ENCODE results near the gene DSCAML1.

Gene DSCAML1

GRCh38 chr11:117626576-117626975 lies 170.4 kb downstream of the DSCAML1 start:
- ChIA-PET CTCF (interaction anchor here (1.5 kb wide), 1 partner anchor 11 kb away, joined by 3 read pairs; no protein-coding TSS in a partner anchor), POLR2A (no interaction called here)
- DNase-seq (ENCODE audit: extremely low spot score) = no peak
- TF ChIP-seq NFRKB (IDR thresholded peaks at IDR 0.05) = no peak
- TF ChIP-seq TARDBP (IDR thresholded peaks at IDR 0.05) = no peak
- no peak for TF ChIP-seq ELF4 (IDR thresholded peaks at IDR 0.05)
- no peak for TF ChIP-seq SP1 (IDR thresholded peaks at IDR 0.05)
- TF ChIP-seq ZNF384 (IDR thresholded peaks at IDR 0.05) = no peak
- TF ChIP-seq LEF1 (IDR thresholded peaks at IDR 0.05; ENCODE audit: borderline replicate concordance) = no peak

- ChIA-PET POLR2A (no interaction called here), CTCF (interaction anchor here (0.7 to 1.1 kb wide), 2 partner anchors 65 to 199 kb away, joined by 3 read pairs; no protein-coding TSS in a partner anchor)
- DNase-seq (ENCODE audit: extremely low spot score) = no peak
- TF ChIP-seq ARNT (IDR thresholded peaks at IDR 0.05) (no peak), SUZ12 (IDR thresholded peaks at IDR 0.05) (no peak), BHLHE40 (IDR thresholded peaks at IDR 0.05; ENCODE audit: borderline replicate concordance) (no peak), FOXA1 (IDR thresholded peaks at IDR 0.05) (no peak), NFRKB (IDR thresholded peaks at IDR 0.05) (no peak), PKNOX1 (IDR thresholded peaks at IDR 0.05) (no peak), HDGF (IDR thresholded peaks at IDR 0.05; ENCODE audit: borderline replicate concordance) (no peak), L3MBTL2 (conservative IDR thresholded peaks at IDR 0.05) (no peak), LEF1 (IDR thresholded peaks at IDR 0.05; ENCODE audit: borderline replicate concordance) (no peak), ELF4 (IDR thresholded peaks at IDR 0.05) (no peak), TARDBP (IDR thresholded peaks at IDR 0.05) (no peak), FOXK2 (IDR thresholded peaks at IDR 0.05) (no peak), ZNF384 (IDR thresholded peaks at IDR 0.05) (no peak), SP1 (IDR thresholded peaks at IDR 0.05) (no peak), CTBP1 (IDR thresholded peaks at IDR 0.05; ENCODE audit: borderline replicate concordance) (no peak)
Observed at GRCh38 chr11:117625237-117625636, 171.8 kb downstream of the DSCAML1 start.

DNA sequence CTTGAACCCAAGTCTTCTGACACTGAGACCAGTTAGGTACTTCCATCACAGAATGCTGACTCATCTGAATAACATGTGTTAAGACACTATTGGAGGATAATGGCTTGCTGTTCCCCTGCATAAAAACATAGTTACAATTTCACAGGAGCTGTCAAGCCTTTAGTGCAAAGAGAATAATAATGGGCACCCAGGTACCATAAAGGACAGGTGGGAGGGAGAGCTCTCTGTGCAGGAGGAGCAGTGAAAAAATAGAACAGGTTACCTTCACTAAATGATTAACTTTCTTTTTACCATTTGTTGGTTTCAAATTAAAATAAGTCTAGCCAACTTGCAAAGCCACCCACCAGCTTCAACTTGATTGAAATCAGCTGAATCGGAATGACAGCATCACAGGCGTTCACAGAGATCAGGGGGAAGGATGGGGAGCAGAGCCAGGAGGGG lies 173.2 kb downstream of the DSCAML1 start:
- CTCF ChIA-PET = no interaction called here
- no peak for DNase-seq (ENCODE audit: extremely low spot score)
- POLR2A ChIA-PET = no interaction called here
- TF ChIP-seq ELF4 (IDR thresholded peaks at IDR 0.05) = no peak
- TF ChIP-seq PKNOX1 (IDR thresholded peaks at IDR 0.05) = no peak
- TF ChIP-seq LEF1 (IDR thresholded peaks at IDR 0.05; ENCODE audit: borderline replicate concordance) = no peak

DNA sequence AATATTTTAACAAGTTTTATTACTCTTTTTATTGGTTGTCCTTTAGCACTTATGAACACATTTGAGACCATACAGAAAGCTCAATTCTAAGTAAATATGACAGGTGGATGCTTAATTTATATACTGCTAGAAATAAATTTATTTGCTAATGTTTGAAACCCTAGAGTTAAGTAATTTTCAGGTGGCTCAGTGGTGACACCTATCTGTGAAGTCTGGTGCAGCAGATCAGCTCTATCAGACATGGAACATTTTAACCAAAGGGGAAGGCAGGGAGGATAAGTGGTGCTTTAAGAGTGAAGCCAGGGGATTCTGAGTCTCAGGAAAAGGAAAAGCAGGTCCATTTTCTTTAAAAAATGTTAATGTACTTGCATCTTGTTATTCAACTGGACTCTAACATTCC lies 175.8 kb downstream of the DSCAML1 start:
- CTCF ChIA-PET = no interaction called here
- POLR2A ChIA-PET = no interaction called here
- DNase-seq (ENCODE audit: extremely low spot score) = no peak
- TF ChIP-seq ELF4 (IDR thresholded peaks at IDR 0.05) (no peak), HDGF (IDR thresholded peaks at IDR 0.05; ENCODE audit: borderline replicate concordance) (no peak), SP1 (IDR thresholded peaks at IDR 0.05) (no peak), FOXM1 (IDR thresholded peaks at IDR 0.05; ENCODE audit: borderline replicate concordance) (no peak), FOXA1 (IDR thresholded peaks at IDR 0.05) (no peak), NFRKB (IDR thresholded peaks at IDR 0.05) (no peak), CTBP1 (IDR thresholded peaks at IDR 0.05; ENCODE audit: borderline replicate concordance) (no peak), FOXK2 (IDR thresholded peaks at IDR 0.05) (no peak)

DNA sequence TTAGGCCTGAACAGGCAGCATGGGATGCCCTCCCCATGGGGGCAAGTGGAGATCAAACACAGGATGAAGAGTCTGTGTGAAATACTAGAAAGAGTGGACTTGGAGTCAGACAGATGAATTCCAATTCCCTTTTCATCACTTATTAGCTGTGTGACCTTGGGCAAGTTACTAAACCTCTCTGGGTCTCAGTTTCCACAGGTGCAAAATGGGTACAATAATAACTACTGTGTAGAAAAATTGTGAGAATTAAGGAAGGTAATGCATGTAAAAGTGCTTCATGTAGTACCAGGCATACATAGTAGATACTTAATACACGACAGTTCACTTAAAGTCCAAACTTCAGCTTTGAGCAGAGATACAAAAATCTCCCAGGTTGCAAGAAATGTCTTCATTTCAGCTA lies 176.4 kb downstream of the DSCAML1 start:
- no peak for TF ChIP-seq L3MBTL2 (conservative IDR thresholded peaks at IDR 0.05)
- TF ChIP-seq PKNOX1 (IDR thresholded peaks at IDR 0.05) = no peak
- TF ChIP-seq ELF4 (IDR thresholded peaks at IDR 0.05) = no peak
- TF ChIP-seq FOXA1 (IDR thresholded peaks at IDR 0.05) = no peak
- no peak for TF ChIP-seq CTBP1 (IDR thresholded peaks at IDR 0.05; ENCODE audit: borderline replicate concordance)
- no peak for TF ChIP-seq SP1 (IDR thresholded peaks at IDR 0.05)
- no peak for TF ChIP-seq BHLHE40 (IDR thresholded peaks at IDR 0.05; ENCODE audit: borderline replicate concordance)
- TF ChIP-seq ZNF384 (IDR thresholded peaks at IDR 0.05) = no peak
- TF ChIP-seq FOXM1 (IDR thresholded peaks at IDR 0.05; ENCODE audit: borderline replicate concordance) = no peak
- TF ChIP-seq ARNT (IDR thresholded peaks at IDR 0.05) = no peak
- no peak for TF ChIP-seq FOXK2 (IDR thresholded peaks at IDR 0.05)
- TF ChIP-seq NFRKB (IDR thresholded peaks at IDR 0.05) = no peak
- no peak for TF ChIP-seq HDGF (IDR thresholded peaks at IDR 0.05; ENCODE audit: borderline replicate concordance)
- no peak for TF ChIP-seq SUZ12 (IDR thresholded peaks at IDR 0.05)
- TF ChIP-seq TARDBP (IDR thresholded peaks at IDR 0.05) = no peak
- no peak for TF ChIP-seq LEF1 (IDR thresholded peaks at IDR 0.05; ENCODE audit: borderline replicate concordance)
- ChIA-PET POLR2A (no interaction called here), CTCF (no interaction called here)
- no peak for DNase-seq (ENCODE audit: extremely low spot score)

GRCh38 chr11:117620086-117620485 lies 176.9 kb downstream of the DSCAML1 start:
- POLR2A ChIA-PET = no interaction called here

GRCh38 chr11:117619661-117620060 lies 177.4 kb downstream of the DSCAML1 start:
- no peak for TF ChIP-seq CTBP1 (IDR thresholded peaks at IDR 0.05; ENCODE audit: borderline replicate concordance)
- no peak for TF ChIP-seq PKNOX1 (IDR thresholded peaks at IDR 0.05)
- no peak for TF ChIP-seq ZNF384 (IDR thresholded peaks at IDR 0.05)
- no peak for TF ChIP-seq FOXA1 (IDR thresholded peaks at IDR 0.05)
- no peak for TF ChIP-seq ARNT (IDR thresholded peaks at IDR 0.05)
- no peak for TF ChIP-seq HDGF (IDR thresholded peaks at IDR 0.05; ENCODE audit: borderline replicate concordance)
- POLR2A ChIA-PET = no interaction called here
- CTCF ChIA-PET = interaction anchor here (0.6 kb wide), 1 partner anchor 194 kb away, joined by 3 read pairs; no protein-coding TSS in a partner anchor
- no peak for DNase-seq (ENCODE audit: extremely low spot score)

More at GRCh38 chr11:117620086-117620485, 176.9 kb downstream of the DSCAML1 start:
- TF ChIP-seq LEF1 (IDR thresholded peaks at IDR 0.05; ENCODE audit: borderline replicate concordance) (no peak), ELF4 (IDR thresholded peaks at IDR 0.05) (no peak), ZNF384 (IDR thresholded peaks at IDR 0.05) (no peak), TARDBP (IDR thresholded peaks at IDR 0.05) (no peak)
- no peak for DNase-seq (ENCODE audit: extremely low spot score)
- CTCF ChIA-PET = interaction anchor here (0.6 kb wide), 1 partner anchor 194 kb away, joined by 3 read pairs; no protein-coding TSS in a partner anchor
